Neural cell (in vitro differentiated cells): ENCODE results near the gene FAF1. TPM values are rescaled to one million over a fixed set of nuclear protein-coding genes. Genes with fewer than 3 reads are reported as not detected.

ENCODE experiments used
- H2AFZ ChIP-seq: fragments of 200-600, 300-800 bp; sonication (generic), shearing (Covaris generic); 2 replicates; pipeline ENCODE4 v1.6.0; 2014; ENCODE audit warnings: low read depth, mild to moderate bottlenecking, antibody characterized with exemption, low read length, moderate library complexity
- H3F3A ChIP-seq: fragments of 200-600 bp; shearing (Covaris generic); 2 replicates; pipeline ENCODE4 v1.6.1; 2016; ENCODE audit warnings: mild to moderate bottlenecking, moderate library complexity, mixed read lengths, antibody characterized with exemption, low read length; ENCODE audit not compliant: insufficient read depth, poor library complexity, severe bottlenecking
- H3K27ac ChIP-seq: fragments of 200-600, 300-800 bp; sonication (generic), shearing (Covaris generic); 2 replicates; pipeline ENCODE4 v1.5.1; 2014; ENCODE audit warnings: mild to moderate bottlenecking, low read length, moderate library complexity
- H3K27me3 ChIP-seq: fragments of 300-800, 200-600 bp; sonication (generic), shearing (Covaris generic); 2 replicates; pipeline ENCODE4 v1.6.0; 2014; ENCODE audit warnings: mild to moderate bottlenecking, low read depth, low read length, moderate library complexity; ENCODE audit not compliant: insufficient read depth
- H3K36me3 ChIP-seq: fragments of 300-800, 200-600 bp; sonication (generic), shearing (Covaris generic); 2 replicates; pipeline ENCODE4 v1.5.1; 2014; ENCODE audit warnings: mild to moderate bottlenecking, antibody characterized with exemption, low read length, moderate library complexity; ENCODE audit not compliant: insufficient read depth
- H3K4me2 ChIP-seq: fragments of 300-800, 200-600 bp; sonication (generic), shearing (Covaris generic); 2 replicates; pipeline ENCODE4 v1.6.0; 2014; ENCODE audit warnings: mild to moderate bottlenecking, low read length
- H3K4me3 ChIP-seq: fragments of 300-800, 200-600 bp; sonication (generic), shearing (Covaris generic); 2 replicates; pipeline ENCODE4 v1.5.1; 2014; ENCODE audit warnings: mild to moderate bottlenecking, low read length, moderate library complexity
- H3K79me2 ChIP-seq: fragments of 200-600 bp; shearing (Covaris generic); replicated peaks from 2 replicates; pipeline ENCODE4 v1.6.0; 2014; ENCODE audit warnings: mild to moderate bottlenecking, low read length, moderate library complexity; ENCODE audit not compliant: insufficient read depth
- H3K9ac ChIP-seq: fragments of 300-800, 200-600 bp; sonication (generic), shearing (Covaris generic); 2 replicates; pipeline ENCODE4 v1.6.1; 2016; ENCODE audit warnings: mild to moderate bottlenecking, low read length, mixed read lengths
- H3K9me2 ChIP-seq: fragments of 200-600 bp; shearing (Covaris generic); 2 replicates; pipeline ENCODE4 v1.6.1; 2016; ENCODE audit warnings: mild to moderate bottlenecking, low read length, mixed read lengths; ENCODE audit not compliant: insufficient read depth
- H3K9me3 ChIP-seq: fragments of 200-600, 300-800 bp; sonication (generic), shearing (Covaris generic); 2 replicates; pipeline ENCODE4 v1.6.1; 2016; ENCODE audit warnings: mild to moderate bottlenecking, mixed run types, low read length, moderate library complexity, mixed read lengths
- H4K20me1 ChIP-seq: fragments of 200-600 bp; shearing (Covaris generic); 2 replicates; pipeline ENCODE4 v1.6.1; 2016; ENCODE audit warnings: mild to moderate bottlenecking, mixed run types; ENCODE audit not compliant: insufficient read depth
- CTCF ChIP-seq: fragments of 450-650 bp; IDR thresholded peaks from 2 replicates; pipeline ENCODE4 v1.5.1; 2014; ENCODE audit warnings: antibody characterized with exemption, mild to moderate bottlenecking, moderate library complexity; ENCODE audit not compliant: poor library complexity, severe bottlenecking
- EP300 ChIP-seq: fragments of 450-650 bp; conservative IDR thresholded peaks from 2 replicates; pipeline ENCODE4 v1.6.1; 2014; ENCODE audit warnings: antibody characterized with exemption, mild to moderate bottlenecking, moderate library complexity; ENCODE audit not compliant: poor library complexity, severe bottlenecking
- EZH2 ChIP-seq: fragments of 200-600, 300-800 bp; shearing (Covaris generic), sonication (generic); IDR thresholded peaks from 2 replicates; pipeline ENCODE4 v1.6.1; 2014; ENCODE audit warnings: antibody characterized with exemption, low read length, borderline replicate concordance, mild to moderate bottlenecking; ENCODE audit not compliant: insufficient read depth, poor library complexity, severe bottlenecking
- MXI1 ChIP-seq: fragments of 450-650 bp; conservative IDR thresholded peaks from 2 replicates; pipeline ENCODE4 v1.6.1; 2014; ENCODE audit warnings: antibody characterized with exemption, mild to moderate bottlenecking; ENCODE audit not compliant: poor library complexity, severe bottlenecking
- POLR2AphosphoS5 ChIP-seq: IDR thresholded peaks from 2 replicates; pipeline ENCODE4 v1.6.1; 2012
- RAD21 ChIP-seq: fragments of 450-650 bp; conservative IDR thresholded peaks from 2 replicates; pipeline ENCODE4 v1.6.1; 2014; ENCODE audit warnings: antibody characterized with exemption, mild to moderate bottlenecking, moderate library complexity
- REST ChIP-seq: IDR thresholded peaks from 2 replicates; pipeline ENCODE4 v1.6.1; 2012; ENCODE audit warnings: borderline replicate concordance
- SMC3 ChIP-seq: fragments of 450-650 bp; conservative IDR thresholded peaks from 2 replicates; pipeline ENCODE4 v1.6.1; 2014; ENCODE audit warnings: antibody characterized with exemption, mild to moderate bottlenecking, moderate library complexity; ENCODE audit not compliant: poor library complexity
- TAF1 ChIP-seq: IDR thresholded peaks from 2 replicates; pipeline ENCODE4 v1.6.1; 2012; ENCODE audit warnings: low read depth
- polyA plus RNA-seq: library from polyadenylated mRNA; depleted of rRNA; stranded (reverse); fragments of >200 nt; gene quantifications from 2 replicates; pipeline ENCODE4 v1.2.3, GENCODE V29; 2014

FAF1 gene
- polyA plus RNA-seq, 1 donor from 2014 or later = 52.1 TPM

GRCh38 chr1:50595874-50596273 is 364.2 kb downstream of the FAF1 start:
- no peak overlapping the region for H3K9ac ChIP-seq
- H3K27me3 ChIP-seq = no peaks in the 10 kb centered on the region
- H3K9me3 ChIP-seq = no peaks in the 10 kb centered on the region
- no peak overlapping the region for H3K4me3 ChIP-seq
- no peak overlapping the region for H3K27ac ChIP-seq
- H2AFZ ChIP-seq = no peak overlapping the region
- H3K79me2 ChIP-seq = no peaks in the 10 kb centered on the region
- no peaks in the 10 kb centered on the region for H4K20me1 ChIP-seq
- TF ChIP-seq SMC3 (no peak), POLR2AphosphoS5 (no peak), CTCF (no peak), REST (no peak), RAD21 (no peak), EP300 (no peak), TAF1 (no peak), MXI1 (no peak), EZH2 (no peak)
- H3K9me2 ChIP-seq = no peaks in the 10 kb centered on the region
- H3K4me2 ChIP-seq = no peak overlapping the region
- no peaks in the 10 kb centered on the region for H3K36me3 ChIP-seq
- H3F3A ChIP-seq = no peaks in the 10 kb centered on the region

GRCh38 chr1:50593515-50593914 is 366.6 kb downstream of the FAF1 start:
- no peaks in the 10 kb centered on the region for H3K36me3 ChIP-seq
- no peak overlapping the region for H2AFZ ChIP-seq
- no peaks in the 10 kb centered on the region for H3K9me2 ChIP-seq
- H3K9ac ChIP-seq = no peak overlapping the region
- no peak for TF ChIP-seq TAF1
- no peak for TF ChIP-seq EZH2
- TF ChIP-seq SMC3 = no peak
- TF ChIP-seq POLR2AphosphoS5 = no peak
- no peak for TF ChIP-seq RAD21
- TF ChIP-seq CTCF = no peak
- no peak for TF ChIP-seq EP300
- no peak for TF ChIP-seq MXI1
- TF ChIP-seq REST = no peak
- H3K27ac ChIP-seq = no peak overlapping the region
- no peaks in the 10 kb centered on the region for H3K9me3 ChIP-seq
- H3F3A ChIP-seq = no peaks in the 10 kb centered on the region
- H3K27me3 ChIP-seq = no peaks in the 10 kb centered on the region
- no peak overlapping the region for H3K4me2 ChIP-seq
- no peaks in the 10 kb centered on the region for H3K79me2 ChIP-seq
- no peak overlapping the region for H3K4me3 ChIP-seq
- no peaks in the 10 kb centered on the region for H4K20me1 ChIP-seq
